Adrenal gland (tissue), 12 donors: ENCODE results near the gene EXOC3L4. TPM values are rescaled to one million over a fixed set of nuclear protein-coding genes. Genes with fewer than 3 reads are reported as not detected.
A peak's percentile ranks its signal among the peaks of the same experiment; 100 is the strongest.
"Not testable (repeated sequence)": the region's sequence is repeated elsewhere in the genome, so short reads cannot be mapped to it uniquely, and the experiment has no call there.

Experiments
- DNase-seq, 7 donors: peaks; one replicate each; pipeline ENCODE4 v3.0.0-alpha.2; 2019 to 2020
- H3K27ac ChIP-seq, 5 donors: fragments of 200-600 bp; sonication (generic) in 4 of 5; 1 replicate in 3 of 5; 2 replicates in 2 of 5; pipeline versions ENCODE4 v1.5.1 to v1.8.0; 2016 to 2020; ENCODE audit warnings: mild to moderate bottlenecking in 1 of 5
- H3K27me3 ChIP-seq: fragments of 200-600 bp; 2 replicates; pipeline ENCODE4 v1.8.0; 2021
- H3K36me3 ChIP-seq, 2 donors: fragments of 200-600 bp; replicated peaks in 1 of 2; 1 replicate in 1 of 2; 2 replicates in 1 of 2; pipeline versions ENCODE4 v1.5.1 to v1.8.0; 2018 to 2022
- H3K4me1 ChIP-seq, 2 donors: fragments of 200-600 bp; replicated peaks in 1 of 2; 1 replicate in 1 of 2; 2 replicates in 1 of 2; pipeline versions ENCODE4 v1.5.1 to v1.8.0; 2018 to 2021
- H3K4me3 ChIP-seq, 4 donors: fragments of 200-600 bp; sonication (generic) in 3 of 4; one replicate each; pipeline ENCODE4 v1.5.1; 2016 to 2018
- H3K9me3 ChIP-seq, 3 donors: fragments of 200-600 bp; sonication (generic) in 1 of 3; replicated peaks in 1 of 3; 1 replicate in 2 of 3; 2 replicates in 1 of 3; pipeline versions ENCODE4 v1.5.1 to v1.8.0; 2016 to 2021
- CTCF ChIP-seq, 6 experiments: fragments of 450-650 bp in 4 of 6; fragments of 200-600 bp in 2 of 6; sonication (generic) in 1 of 6; IDR thresholded peaks; 1 replicate in 5 of 6; 2 replicates in 1 of 6; pipeline versions ENCODE4 v1.5.1 to v1.8.0; 2016 to 2021; ENCODE audit warnings: antibody characterized with exemption in 6 of 6, mild to moderate bottlenecking in 2 of 6, moderate library complexity in 1 of 6
- POLR2A ChIP-seq, 2 donors: fragments of 450-650 bp; IDR thresholded peaks; one replicate each; pipeline ENCODE4 v1.6.1; 2017; ENCODE audit warnings: antibody characterized with exemption in 2 of 2, mild to moderate bottlenecking in 2 of 2, moderate library complexity in 1 of 2
- WGBS, 4 donors: extraction: QIAGEN DNeasy Blood & Tissue Kit in 2 of 4; methylation state at CpG; one replicate each; pipeline versions ENCODE4 v1.1.5 to v1.1.7; 2013 to 2017; 5-methylcytosine and 5-hydroxymethylcytosine counted together
- intact Hi-C, 2 donors: fragments of 100-400 bp; cut with DNase I; formaldehyde crosslinking; loops; one replicate each; pipeline versions ENCODE4 v1.14.1 to v1.15.0; 2022 to 2023
- polyA plus RNA-seq, 3 donors: library from polyadenylated mRNA; stranded (reverse); fragments of 200-250 nt in 2 of 3; fragments of 350-450 nt in 1 of 3; fragmentation: Illumina TruSeq in 1 of 3; extraction: RNeasy Lipid Tissue Mini Kit (QIAGEN cat#74804) in 1 of 3; gene quantifications; one replicate each; pipeline ENCODE4 v1.2.3, GENCODE V29; 2013 to 2014
- total RNA-seq, 9 donors: library from RNA; depleted of rRNA in 4 of 9; stranded (reverse); fragments of >200 nt in 4 of 9; fragments of 120-200 nt in 1 of 9; fragmentation: NEBNext Ultra II Directional in 1 of 9; extraction: Animal tissue kit (Norgen Biotek cat#: 25700) in 1 of 9; gene quantifications; one replicate each; pipeline versions ENCODE4 v1.1.0 to v1.2.4, GENCODE V29; 2013 to 2023
- donor health status: healthy with polysubstance abuse.
- donor health status: Bipolar disorder and iron deficiency.
- donor health status: DM: yes; HTN: yes; CAD: no.
- donor health status: DM: no; HTN: no; CAD: no.
- donor health status: DM: no; HTN: no; CAD: no.
- donor health status: DM: yes; HTN: yes; CAD: no.

EXOC3L4 gene
- total and polyA plus RNA-seq, 12 donors, result 0.12 to 4.3 (median 1.6) TPM; not detected in 1

GRCh38 chr14:103112400-103113243, 18.1 kb downstream of the EXOC3L4 start:
- Histone ChIP-seq H3K27ac (no peak overlapping the region), H3K36me3 (no peaks in the 10 kb centered on the region), H3K9me3 (no peaks in the 10 kb centered on the region), H3K4me3 (no peak overlapping the region), H3K4me1 (peaks cover 10 to 21% of the 10 kb centered on the region in 2 donors), H3K27me3 (no peaks in the 10 kb centered on the region)
- no peak for DNase-seq
- no peak for TF ChIP-seq CTCF (IDR thresholded peaks at IDR 0.05)
- TF ChIP-seq POLR2A (IDR thresholded peaks at IDR 0.05), result no peak
- intact Hi-C loops, result no loop called here
- 64 to 84% (median 75%) methylated on average over 2 to 11 of the region's 11 CpGs for WGBS, 4 donors

GRCh38 chr14:103113303-103113702, 18.8 kb downstream of the EXOC3L4 start:
- H3K4me3 ChIP-seq, result no peak overlapping the region
- no peak overlapping the region for H3K27ac ChIP-seq
- no peaks in the 10 kb centered on the region for H3K9me3 ChIP-seq
- DNase-seq, result no peak
- H3K27me3 ChIP-seq, result no peaks in the 10 kb centered on the region
- peaks cover 13 to 24% of the 10 kb centered on the region in 2 donors for H3K4me1 ChIP-seq
- whole genome bisulfite sequencing, 4 donors, result 82 to 88% (median 86%) methylated on average over 5 of the region's 5 CpGs; no CpG with 5 or more reads in 1 of the 4 donors
- TF ChIP-seq CTCF (IDR thresholded peaks at IDR 0.05), result no peak
- TF ChIP-seq POLR2A (IDR thresholded peaks at IDR 0.05), result no peak
- no peaks in the 10 kb centered on the region for H3K36me3 ChIP-seq
- intact Hi-C loops, result no loop called here

GRCh38 chr14:103113774-103114173, 19.2 kb downstream of the EXOC3L4 start:
- Histone ChIP-seq H3K9me3 (no peaks in the 10 kb centered on the region), H3K4me3 (no peak overlapping the region), H3K27me3 (no peaks in the 10 kb centered on the region), H3K36me3 (no peaks in the 10 kb centered on the region), H3K27ac (no peak overlapping the region), H3K4me1 (peaks cover 17 to 28% of the 10 kb centered on the region in 2 donors)
- TF ChIP-seq CTCF (IDR thresholded peaks at IDR 0.05) (no peak), POLR2A (IDR thresholded peaks at IDR 0.05) (no peak)
- intact Hi-C loops, result no loop called here
- WGBS, 4 donors, result 71 to 88% (median 81%) methylated on average over 7 to 13 of the region's 13 CpGs
- DNase-seq, result no peak

- H3K36me3 ChIP-seq, intact Hi-C loops, H3K9me3 ChIP-seq, H3K27me3 ChIP-seq, DNase-seq: not testable (repeated sequence)
- peaks cover 13 to 22% of the 10 kb centered on the region in 2 donors for H3K4me1 ChIP-seq
- H3K27ac ChIP-seq, result peak overlapping the region in 3 of 5 donors; percentile 29 to 61 (median 59)
- 63 to 75% (median 70%) methylated on average over 11 to 12 of the region's 12 CpGs for WGBS, 4 donors
- H3K4me3 ChIP-seq, result peak overlapping the region in 1 of 4 donors; percentile 15
Measured at GRCh38 chr14:103115086-103115679, 20.7 kb downstream of the EXOC3L4 start.
